CD4-positive, alpha-beta T cell treated with Interleukin-15 for 1 hour (primary cell): ENCODE measurements around the gene L3MBTL4.

ENCODE experiments used
- DNase-seq: peaks from one replicate; pipeline ENCODE4 v3.0.0-alpha.2; 2020

The L3MBTL4 gene

DNA sequence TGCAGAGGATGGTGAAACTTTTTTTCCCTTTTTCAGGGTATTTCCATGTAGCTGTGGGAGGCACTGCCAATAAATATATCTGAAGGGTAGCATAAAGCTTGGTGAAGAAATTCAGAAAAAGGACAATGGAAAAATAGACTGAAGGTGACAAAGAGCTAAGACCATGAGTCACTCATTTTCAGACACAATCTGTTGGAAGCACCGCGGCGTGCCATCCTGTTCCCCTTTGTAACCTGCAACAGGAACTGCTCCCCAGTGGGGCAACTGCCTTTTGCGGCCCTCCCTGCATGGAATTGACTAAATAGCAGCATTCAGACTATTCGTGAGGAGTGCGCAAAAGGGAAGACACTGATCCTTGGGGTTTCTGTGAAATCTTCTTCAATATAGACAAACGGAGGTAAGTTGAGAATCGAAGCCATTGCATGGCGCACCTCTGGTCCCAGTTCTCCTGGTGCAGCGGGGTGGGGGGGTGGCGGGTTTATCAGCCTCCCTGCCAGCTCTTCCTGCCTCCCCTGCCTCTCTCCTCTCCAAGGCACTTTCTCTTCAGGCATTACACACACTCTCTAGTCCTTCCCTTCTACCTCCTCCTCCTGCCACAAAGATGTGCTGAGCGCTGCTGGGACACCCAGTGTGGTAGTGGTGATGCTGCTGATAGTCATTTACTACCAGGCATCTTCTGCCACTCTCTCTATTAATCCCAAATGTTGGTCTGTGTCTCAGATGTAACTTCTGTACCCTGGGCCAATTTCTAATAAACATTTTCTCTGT lies 393.2 kb downstream of the L3MBTL4 start:
- no peak for DNase-seq

DNA sequence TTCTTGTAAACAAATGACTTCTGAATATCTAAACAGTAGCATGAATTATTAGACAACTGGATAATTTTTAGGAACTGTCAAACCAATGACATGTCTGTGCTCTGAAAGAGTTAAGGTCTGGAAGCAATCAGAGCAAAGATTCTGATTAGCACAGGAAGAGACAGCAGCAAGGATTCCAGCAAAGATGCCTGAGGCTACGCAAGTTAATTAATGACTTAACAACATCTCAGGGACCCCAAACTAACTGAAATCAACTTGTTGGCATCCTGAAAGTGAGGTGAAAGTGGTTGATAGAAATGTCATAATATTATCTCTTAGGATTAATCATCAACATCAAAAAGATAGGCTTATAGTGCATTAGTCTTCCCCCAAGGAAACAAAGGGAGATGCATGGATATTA lies 396.0 kb downstream of the L3MBTL4 start:
- DNase-seq = no peak

DNA sequence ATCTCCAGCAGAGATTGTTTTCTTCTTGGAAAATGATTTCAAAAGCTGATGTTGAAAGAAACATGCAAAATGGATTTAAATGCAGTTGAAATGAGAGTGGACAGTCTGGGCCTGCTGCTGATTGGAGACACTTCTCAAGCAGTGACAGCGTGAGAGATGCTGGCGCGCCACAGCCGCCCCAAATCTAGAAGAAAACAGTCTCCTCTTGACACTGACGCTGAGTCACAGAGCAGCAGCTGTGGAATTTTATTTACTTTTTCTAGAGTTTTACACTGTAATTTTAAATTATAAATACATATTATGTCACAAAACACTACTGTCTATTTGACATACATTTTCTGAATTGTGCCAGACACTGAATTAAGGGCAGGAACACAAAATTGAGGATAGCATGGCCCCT lies 397.5 kb downstream of the L3MBTL4 start:
- DNase-seq = no peak

DNA sequence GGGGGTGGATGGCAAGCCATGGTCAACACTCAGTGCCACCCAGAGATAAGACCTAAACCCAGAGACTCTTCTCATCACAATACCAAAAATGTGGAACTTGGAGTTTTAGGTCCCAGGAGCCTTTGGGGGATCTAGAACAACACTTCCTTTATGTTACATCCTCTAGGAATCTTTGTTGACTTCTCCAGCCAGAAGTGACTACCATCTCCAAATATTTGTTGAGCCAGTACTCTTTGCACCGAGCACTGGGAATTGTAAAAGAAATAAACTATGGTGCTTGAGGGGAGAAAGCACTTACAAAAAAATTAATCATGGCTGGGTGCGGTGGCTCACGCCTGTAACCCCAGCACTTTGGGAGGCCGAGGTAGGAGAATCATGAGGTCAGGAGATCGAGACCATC lies 399.3 kb downstream of the L3MBTL4 start:
- DNase-seq = no peak

DNA sequence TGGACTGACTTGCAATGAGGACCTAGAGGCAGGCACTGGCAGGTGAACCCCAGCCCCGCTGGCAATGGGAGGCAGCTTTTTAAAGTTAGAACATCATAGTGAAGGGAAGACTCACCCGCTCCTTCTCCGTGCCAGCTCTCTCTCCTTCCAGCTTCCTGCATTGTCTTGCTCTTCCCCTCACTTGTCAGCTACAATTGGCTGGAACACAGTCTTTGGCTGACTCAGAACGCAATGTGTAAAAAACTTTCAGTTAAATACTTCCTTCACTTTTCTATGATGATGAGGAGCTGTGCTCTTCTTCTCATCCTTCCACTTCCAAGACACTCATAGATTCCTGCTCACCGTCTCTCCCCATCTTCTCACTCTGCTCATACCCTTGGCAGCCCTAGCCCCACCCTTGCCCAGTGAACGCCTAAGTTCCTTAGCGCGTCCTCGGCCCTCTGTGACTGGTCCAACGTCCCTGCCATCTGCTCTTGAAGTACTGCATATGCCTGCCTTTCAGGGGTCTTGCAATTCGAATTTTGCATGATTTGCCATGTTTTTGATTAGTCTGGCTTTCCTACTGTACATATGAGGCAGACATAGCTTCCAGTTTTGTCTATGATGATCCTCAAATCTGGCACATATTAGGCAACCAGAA lies 401.4 kb downstream of the L3MBTL4 start:
- no peak for DNase-seq

DNA sequence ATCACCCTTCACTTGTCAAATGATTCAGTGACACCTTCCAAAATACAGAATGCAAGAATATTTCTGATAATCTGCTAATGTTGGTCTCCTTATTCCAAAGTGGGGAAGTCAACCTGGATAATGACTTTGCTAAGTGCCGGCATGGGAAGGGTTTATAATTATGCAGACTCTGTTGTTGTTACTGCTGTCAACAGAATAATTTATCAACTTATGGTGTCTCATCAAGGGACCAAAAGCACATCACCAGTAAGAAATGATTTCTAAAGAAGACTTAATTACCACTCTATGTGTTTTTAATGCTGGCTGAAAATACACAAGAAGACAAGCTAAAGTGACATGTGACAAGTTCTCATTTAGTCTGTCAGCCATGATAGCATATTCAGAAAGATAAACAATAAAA lies 403.8 kb downstream of the L3MBTL4 start:
- no peak for DNase-seq

DNA sequence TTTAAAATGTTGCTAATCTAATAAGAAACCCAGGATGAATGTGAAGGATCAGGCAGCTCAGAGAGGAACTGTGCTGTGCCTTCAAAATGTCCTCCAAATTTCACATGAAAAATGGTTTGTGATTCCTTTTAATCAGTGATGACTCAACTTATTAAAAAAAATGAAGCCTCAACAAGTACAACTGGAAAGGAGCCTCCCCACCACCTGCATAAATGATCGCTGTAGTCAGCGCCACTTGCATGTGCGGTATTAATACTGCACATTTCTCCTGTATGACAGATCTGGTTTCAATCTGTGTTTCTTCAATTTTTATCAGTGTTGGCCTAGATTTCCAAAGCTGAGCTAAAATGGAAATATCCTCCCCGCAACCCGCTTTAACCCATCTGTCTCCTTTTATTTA lies 404.4 kb downstream of the L3MBTL4 start:
- DNase-seq = no peak

DNA sequence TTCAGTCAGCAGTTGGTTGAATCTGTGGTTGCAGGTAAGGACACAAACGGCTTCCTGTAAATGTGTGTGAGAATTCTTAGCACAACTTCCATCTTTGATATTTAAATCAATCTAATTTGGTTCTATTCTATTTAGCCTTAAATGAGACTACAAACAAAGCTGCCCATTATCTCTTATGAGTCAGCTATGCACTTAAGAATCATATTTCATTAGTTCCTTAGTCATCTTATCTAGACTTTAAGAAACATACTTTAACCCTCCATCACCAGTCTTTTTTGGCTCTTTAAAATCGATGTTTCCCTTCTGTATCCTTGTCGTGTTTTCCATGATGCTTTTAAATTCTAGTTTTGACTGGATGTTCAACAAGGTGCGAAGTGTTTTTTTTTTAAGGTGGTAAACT lies 405.0 kb downstream of the L3MBTL4 start:
- DNase-seq = no peak

DNA sequence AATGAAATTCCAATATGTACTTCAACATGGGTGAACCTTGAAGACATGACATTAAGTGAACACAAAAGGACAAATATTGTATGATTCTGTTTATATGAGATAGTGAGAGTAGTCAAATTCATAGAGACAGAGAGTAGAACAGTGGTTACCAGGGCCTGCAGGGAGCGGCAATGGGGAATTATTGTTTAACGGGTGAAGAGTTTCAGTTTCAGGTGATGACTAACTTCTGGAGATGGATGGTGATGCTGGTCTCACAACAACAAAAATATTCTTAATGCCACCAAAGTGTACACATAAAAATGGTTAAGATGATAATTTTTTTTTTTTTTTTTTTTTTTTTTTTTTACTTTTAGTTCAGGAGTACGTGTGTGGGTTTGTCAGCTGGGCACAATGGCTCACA lies 410.0 kb downstream of the L3MBTL4 start:
- no peak for DNase-seq

DNA sequence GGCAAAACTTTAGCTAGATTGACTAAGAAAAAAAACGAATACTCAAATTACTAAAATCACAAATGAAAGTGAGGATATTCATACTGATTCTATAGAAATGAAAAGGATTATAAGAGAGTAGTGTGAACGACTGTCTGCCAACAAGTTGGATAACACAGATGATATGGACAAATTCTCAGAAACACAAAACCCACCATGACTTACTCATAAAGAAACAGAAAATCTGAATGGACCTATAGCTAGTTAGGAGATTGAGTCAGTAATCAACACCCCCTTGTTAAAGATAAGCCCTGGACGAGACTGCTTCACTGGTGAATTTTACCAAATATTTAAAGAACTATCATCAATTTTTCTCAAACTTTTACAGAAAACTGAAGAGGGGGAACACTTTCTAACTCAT lies 410.6 kb downstream of the L3MBTL4 start:
- no peak for DNase-seq

DNA sequence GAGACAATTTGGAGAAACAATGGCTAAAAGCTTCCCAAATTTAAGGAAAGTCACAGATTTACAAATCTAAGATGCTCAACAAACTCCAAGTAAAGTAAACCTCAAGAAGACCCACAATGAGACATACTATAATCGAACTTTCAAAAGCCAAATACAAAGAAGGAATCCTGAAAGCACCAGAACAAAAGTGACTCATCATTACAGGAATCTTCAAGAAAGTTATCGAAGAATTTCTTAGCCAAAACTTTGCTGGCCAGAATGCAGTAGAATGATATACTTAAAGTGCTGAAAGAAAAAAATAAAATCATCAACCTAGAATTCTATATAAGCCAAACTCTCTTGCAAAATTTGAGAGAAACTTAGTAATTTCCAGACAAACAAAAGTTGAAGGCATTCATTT lies 412.8 kb downstream of the L3MBTL4 start:
- DNase-seq = no peak

DNA sequence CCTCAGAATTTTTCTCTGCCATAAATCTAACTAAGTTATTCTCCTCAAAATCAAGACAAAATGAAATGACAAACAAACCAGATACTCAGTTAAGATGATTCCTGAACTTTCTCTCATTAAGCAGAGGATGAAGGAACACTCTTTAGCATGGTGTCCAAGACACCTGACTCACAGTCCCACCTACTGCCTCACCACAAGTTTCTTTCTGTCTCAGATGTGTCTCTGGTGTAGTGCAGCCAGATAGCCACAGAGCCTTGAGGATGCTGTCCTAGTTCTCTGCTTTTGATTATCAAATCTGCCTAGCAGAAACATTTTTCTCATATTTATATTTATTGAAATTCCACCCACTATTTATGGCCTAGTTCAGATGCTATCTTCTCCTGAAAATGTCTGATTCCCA lies 415.8 kb downstream of the L3MBTL4 start:
- no peak for DNase-seq

DNA sequence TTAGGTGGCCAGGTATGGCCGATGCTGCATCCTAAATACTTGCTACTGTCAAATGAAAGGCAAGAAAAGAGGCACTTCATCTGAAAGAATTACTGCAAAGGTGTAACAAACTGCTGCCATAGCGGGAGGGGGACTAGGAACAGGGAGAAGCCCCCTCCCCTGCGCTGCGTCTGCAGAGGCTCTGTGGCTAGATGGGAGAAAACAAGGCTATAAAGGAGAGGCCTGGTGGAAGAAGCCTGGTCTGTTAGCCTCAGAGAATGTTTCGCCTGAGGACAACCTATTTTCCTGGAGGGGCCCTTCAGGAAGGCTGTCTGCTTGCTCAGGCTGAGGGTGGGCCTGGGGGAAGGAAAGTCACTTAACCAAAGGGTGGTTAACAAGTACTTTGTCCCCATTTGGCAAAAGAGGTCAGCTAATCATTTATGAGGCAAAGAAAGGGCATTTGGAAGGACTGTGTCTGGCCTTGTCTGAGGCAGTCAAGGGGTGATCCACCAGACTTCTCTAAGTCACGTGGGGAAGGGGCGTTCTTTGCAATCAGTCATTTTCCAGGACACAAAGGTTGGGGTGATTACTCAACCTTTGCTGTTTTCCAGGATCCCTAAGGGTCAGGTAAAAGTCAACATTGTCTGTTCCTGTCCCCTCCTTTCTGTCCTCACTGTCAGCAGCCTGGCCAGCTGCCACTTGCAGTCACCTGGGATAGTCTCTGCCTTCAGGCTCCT lies 416.4 kb downstream of the L3MBTL4 start:
- no peak for DNase-seq

DNA sequence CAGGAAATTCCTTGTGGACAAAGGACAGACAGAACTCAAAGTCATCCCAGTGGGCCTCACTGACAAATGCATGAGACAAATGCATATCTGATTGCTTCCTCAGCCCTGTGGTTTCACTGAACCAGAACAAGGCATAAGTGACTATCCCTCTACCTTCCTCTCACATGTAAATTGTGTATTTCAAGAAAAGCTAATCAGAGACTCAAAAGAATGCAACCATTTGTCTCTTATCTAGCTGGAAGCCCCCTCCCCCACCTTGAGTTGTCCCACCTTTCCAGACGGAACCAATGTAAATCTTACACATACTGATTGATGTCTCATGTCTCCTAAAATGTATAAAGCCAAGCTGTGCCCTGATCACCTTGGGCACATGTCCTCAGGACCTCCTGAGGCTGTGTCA lies 417.4 kb downstream of the L3MBTL4 start:
- no peak for DNase-seq

DNA sequence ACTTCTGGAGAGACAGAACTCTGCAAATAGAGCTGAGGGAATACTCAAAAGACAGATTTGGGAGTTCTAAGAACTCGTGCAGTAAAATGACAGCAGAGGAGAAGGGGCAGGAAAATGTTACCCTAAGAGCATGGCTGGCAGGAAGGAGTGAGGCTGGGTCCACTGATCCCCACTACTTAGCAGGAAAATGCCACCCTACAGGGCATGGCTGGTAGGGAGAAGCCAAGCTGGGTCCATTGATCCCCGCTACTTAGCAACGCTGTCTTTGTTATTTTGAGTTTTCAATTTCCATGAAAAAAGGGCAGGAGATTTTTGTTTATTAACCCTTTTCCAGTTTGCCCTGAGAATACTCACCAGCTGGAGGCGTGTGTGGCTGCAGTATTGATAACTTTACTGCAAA lies 419.1 kb downstream of the L3MBTL4 start:
- DNase-seq = no peak

DNA sequence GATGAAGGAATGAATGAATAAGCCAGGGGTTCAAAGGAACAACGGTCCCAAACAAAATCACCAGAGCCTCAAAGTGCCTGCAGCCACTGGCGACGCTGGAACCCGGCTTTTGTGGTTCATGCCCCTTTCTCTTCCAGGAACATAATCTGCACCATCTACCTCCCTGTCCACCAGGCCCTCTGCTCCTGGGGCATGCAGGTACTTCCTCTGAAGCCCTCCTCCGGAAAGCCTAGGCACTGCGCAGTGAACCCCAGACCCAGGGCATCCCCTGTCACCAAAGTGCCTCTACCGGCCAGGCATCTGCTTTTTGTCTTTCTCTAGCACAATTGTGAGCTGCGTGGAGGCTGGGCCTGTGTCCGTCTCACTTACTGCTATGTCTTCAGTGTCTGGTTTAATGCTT lies 420.8 kb downstream of the L3MBTL4 start:
- no peak for DNase-seq

DNA sequence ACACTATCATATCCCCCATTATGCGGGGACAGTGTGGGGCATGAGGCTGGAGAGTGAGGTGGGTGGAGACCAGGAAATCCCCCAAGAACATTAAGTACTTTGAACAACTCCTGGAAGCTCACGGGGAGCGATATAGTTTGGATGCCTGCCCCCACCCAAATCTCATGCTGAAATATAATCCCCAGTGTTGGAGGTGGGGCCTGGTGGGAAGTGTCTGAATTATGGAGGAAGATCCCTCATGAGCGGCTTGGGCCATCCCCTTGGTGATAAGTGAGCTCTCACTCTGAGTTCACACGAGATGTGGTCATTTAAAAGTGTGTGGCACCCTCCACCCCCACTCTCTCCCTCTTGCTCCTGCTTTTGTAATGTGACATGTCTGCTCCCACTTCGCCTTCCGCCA lies 422.3 kb downstream of the L3MBTL4 start:
- no peak for DNase-seq

DNA sequence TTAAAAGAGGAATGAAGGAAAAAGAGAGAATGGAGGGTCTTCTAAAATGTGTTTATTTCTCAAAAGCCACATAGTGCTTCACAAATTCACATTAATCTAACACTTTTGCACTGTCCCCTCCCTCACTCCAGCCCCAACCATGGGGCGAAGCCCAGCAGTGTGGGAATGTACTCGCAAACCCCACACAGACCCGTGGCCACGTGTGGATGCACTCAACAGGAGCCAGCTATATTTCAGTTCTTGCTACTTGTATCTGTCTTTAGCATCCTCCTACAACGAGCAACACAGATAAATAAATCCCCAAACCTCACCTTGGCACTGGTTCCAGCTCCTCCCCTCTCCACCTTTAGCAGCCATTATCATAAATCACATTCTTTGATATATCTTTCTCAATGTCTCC lies 427.5 kb downstream of the L3MBTL4 start:
- DNase-seq = no peak

DNA sequence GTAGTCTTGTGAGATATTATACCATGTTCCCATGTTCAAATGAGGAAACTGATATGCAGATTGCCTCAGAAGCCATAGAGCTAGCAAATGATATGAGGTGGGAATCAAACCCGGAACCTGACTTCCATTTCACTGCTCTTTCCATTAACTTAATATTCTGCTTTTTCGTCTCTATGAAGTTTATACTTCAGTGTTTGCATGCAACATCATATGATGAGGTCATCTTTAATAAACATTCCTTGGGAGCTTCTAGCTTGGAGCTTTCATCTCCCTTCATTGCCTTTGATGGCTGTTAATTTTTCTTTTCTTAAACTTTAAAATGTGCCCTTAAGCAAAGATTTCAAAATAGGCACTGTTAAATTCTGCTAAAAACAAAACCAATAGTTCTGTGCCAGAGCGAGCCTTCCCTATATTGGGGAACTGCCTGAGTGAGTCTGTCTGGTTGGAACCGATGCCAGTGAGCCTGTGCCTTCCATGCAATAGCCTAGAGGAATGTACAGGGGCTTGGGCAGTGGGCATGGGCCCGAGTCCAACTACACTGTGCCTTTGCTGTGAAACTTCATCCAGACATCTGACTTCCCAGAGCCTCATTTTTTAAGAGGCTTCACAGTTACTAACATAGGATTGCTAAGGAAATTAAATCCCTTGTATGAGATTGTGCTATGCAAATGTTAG lies 428.3 kb downstream of the L3MBTL4 start:
- no peak for DNase-seq

DNA sequence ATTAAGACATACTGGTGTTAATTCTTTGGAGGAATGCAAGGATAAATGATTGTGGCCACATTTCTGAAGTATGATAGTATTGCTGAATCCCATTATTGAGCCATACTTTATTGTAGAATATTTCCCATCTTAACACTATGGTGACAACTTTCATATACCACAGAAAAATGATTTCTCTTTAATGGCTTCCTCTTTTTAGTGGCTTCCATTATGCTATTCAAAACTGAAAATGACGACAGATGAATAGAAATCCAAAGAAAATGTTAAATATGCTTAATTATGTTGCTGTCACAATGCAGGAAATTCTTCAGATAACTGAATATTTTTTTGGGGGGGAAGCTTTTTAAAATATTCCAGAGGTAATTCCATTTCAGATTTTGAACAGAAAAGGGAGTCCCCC lies 430.5 kb downstream of the L3MBTL4 start:
- no peak for DNase-seq

DNA sequence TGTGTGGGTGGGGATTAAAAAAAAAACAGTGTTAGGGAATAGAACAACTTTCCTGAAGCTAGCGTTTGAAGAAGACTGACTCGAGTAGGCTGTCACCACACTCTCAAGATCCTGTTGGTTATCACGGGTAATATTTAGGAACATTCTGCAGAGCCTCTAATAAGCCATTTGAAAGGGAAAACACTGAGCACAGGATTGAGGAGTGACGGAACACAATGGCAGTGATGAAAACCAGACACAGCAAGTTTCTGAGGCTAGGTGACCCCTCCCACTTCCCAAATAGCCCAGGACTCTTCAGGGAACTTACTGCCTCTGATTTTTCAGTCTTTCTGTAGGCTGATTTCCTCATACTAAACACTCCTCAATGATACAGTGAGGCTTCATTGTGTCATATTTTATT lies 431.2 kb downstream of the L3MBTL4 start:
- no peak for DNase-seq

DNA sequence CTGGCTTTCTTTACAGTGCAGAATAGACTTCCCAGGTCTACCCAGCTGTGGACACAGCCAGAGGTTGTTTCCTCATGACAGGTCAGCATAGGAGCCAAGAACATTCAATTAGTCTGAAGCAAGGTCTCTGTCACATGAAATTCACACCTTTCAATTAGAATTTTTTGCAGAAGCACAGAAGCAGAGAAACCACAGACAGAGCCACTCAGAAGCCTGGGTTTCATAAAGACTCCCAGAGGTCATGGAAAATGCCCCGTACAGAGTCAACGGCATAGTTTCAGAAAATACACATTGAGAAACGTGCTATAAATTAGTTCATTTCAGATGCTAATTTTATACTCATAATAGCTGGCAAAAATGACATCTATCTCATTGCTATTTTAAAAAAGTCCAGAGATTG lies 432.4 kb downstream of the L3MBTL4 start:
- DNase-seq = no peak

DNA sequence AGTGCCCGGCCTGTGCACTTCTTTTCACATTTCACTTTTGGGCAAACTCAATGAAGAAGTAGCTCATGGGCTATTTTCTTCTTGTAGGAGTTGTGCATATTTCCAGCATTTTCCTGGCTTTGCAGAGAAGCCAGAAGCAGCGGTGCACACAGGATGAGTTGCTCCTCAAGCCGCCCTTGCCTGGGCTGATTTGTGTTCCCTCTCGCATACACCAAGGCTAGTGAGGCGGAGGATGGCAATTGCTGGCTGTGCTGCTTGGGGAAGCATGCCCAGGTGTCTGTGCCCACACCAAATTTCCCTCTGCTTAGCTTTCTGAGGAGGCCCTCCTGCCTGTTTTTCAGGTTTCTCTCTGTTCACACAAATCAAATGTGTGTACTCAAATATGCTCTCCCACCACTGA lies 434.0 kb downstream of the L3MBTL4 start:
- DNase-seq = no peak

DNA sequence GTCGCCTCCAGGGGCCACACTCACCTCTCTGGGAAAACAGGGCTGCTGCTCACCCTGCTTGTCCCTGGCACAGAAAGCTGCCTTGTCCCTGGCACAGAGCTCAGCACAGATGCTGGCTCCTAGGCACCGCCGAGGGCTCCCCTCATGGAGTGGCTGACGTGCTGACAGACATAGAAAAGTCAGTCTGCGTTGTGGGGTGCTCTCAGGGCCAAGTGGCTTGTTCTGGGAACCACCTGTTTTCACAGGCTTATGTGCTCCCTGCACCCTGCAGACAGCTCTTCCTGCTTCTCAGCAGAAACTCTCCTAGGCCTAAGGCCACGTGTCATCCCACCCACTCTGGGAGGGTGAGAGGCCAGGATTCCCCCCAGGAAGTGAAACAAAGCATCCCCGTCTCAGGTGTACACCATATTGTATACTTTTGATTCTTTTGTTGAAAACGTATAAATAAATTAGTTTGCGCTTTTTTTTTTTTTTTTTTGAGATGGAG lies 434.7 kb downstream of the L3MBTL4 start:
- DNase-seq = no peak
